Activated CD4-positive, alpha-beta T cell treated with anti-CD3 and anti-CD28 coated beads for 24 hours (primary cell): ENCODE results near the gene GON4L.
"Not testable (repeated sequence)": the region's sequence is repeated elsewhere in the genome, so short reads cannot be mapped to it uniquely, and the experiment has no call there.

Experiments
- DNase-seq, 2 donors: peaks; one replicate each; pipeline ENCODE4 v3.0.0-alpha.2; 2020; ENCODE audit warnings: low read depth in 2 of 2

Gene GON4L

DNA sequence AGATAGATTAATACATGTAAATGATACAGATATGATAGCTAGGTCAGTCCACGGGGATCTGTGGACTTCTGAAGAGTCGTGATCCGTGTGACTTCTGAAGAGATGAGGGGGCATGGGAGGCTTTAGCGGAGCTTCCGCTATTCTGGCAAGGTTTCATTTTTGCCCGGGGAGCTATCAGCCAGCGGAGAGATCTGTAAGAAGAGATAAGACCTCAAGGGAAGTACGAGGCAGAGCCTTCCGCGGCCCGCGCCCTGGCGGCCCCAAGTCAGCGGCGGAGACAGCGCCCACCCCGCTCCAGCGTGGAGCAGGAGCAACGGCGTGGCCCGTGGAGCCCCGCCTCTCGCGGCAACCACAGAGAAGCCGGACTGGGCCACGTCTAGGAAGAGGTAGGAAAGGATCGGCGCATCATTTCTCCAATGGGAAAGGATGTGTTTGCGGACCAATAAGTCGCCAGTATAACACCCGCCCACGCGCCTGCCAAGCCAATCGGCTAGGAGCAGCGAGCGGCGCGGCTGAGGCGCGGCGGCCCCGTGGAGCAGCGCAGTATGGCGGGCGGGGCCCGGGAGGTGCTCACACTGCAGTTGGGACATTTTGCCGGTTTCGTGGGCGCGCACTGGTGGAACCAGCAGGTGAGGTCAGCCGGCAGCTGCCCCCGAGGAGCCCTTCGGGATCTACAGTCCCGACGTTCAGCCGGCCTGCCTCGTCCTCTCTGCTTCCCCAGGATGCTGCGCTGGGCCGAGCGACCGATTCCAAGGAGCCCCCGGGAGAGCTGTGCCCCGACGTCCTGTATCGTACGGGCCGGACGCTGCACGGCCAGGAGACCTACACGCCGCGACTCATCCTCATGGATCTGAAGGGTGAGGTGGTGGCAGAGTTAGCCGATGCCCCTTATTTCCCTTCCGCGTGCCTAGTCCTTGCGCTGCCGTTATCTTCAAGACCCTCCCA lies 111.5 kb downstream of the GON4L start:
- DNase-seq: peak; percentile 99 to 100

DNA sequence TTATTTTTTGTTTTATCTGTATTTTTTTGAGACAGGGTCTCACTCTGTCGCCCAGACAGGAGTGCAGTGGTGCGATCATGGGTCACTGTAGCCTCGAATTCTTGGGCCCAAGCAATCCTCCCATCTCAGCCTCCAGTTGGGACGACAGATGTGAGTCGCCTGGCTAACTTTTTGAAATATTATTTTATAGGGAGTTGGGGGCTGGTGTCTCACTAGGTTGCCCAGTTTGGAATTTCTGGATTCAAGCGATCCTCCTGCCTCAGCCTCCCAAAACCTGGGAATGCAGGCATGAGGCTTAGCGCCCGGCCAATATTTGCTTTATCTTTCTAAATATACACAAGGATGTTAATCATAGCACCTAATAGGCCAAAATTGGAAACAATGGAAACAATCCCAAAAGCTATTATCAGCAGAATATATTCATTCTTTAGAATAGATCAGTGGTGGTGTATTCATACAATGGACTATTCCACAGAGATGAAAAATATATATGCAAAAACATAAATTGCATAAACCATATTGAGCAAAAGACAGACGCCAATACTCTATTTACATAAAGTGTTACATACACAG lies 112.2 kb downstream of the GON4L start:
- no peak for DNase-seq

DNA sequence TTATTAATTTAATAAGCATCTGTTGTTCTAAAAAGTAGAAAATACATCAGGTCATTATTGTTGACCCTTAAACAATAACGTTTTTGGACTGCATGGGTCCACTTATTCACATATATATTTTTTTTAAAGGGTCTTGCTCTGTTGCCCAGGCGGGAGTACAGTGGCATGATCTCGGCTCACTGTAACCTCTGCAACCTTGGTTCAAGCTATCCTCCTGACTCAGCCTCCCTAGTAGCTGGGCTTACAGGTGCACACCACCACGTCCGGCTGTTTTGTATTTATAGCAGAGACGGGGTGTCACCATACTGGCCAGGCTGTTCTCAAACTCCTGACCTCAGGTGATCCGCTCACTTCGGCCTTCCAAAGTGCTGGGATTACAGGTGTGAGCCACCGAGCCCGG lies 115.1 kb downstream of the GON4L start:
- no peak for DNase-seq

DNA sequence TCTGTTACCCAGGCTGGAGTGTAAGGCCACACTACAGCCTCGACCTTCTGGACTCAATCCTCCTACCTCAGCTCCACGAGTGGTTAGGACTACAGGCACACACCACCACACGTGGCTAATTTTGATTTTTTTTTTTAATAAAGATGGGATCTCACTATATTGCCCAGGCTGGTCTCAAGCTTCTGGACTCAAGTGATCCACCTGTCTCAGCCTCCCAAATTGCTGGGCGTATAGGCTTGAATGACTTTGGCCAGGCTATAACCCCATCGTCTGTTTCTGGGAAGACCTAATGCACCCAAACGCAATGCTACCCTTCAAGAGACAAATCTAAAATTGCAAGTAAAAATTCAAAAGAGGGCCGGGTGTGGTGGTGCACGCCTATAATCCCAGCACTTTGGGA lies 116.0 kb downstream of the GON4L start:
- DNase-seq: no peak

DNA sequence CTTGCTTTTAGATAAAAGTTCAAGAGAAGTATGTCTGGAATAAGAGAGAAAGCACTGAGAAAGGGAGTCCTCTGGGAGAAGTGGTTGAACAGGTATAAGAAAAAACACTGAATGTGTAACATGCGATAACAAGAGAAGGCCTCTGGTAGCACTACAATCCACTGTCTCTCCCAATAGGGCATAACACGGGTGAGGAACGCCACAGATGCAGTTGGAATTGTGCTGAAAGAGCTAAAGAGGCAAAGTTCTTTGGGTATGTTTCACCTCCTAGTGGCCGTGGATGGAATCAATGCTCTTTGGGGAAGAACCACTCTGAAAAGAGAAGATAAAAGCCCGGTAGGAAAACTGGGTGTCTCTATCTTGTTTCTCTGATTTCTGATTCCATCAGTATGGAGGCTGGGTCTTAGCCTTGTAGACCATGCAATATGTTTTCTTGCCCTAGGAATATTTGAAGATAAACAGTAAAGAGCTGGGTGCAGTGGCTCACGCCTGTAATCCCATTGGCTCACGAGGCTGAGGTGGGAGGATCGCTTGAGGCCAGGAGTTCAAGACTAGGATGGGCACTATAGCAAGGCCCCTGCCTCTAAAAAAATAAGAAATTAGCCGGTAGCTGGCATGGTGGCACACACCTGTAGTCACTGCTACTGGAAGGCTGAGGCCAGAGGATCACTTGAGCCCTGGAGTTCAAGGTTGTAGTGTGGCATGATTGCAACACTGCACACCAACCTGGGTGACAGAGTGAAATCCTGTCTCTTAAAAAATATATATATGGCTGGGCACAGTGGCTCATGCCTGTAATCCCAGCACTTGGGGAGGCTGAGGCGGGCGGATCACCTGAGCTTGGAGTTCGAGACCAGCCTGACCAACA lies 127.7 kb downstream of the GON4L start:
- DNase-seq: peak in 1 of 2 donors; percentile 17

DNA sequence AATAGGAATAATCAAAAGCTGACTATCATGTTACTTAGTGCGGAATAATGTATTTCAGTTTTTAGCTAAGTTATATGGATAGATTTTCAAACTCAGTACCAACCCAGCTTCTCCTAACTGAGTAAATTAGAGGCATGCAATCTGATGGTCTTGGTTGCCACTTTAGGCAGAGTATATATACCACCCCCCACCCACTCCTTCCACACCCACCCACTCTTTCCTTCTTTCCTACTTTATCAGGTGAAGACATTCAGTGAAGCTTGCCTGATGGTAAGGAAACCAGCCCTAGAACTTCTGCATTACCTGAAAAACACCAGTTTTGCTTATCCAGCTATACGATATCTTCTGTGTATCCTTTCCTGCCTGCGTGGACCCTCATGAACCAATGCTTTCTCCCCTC lies 131.9 kb downstream of the GON4L start:
- no peak for DNase-seq

DNA sequence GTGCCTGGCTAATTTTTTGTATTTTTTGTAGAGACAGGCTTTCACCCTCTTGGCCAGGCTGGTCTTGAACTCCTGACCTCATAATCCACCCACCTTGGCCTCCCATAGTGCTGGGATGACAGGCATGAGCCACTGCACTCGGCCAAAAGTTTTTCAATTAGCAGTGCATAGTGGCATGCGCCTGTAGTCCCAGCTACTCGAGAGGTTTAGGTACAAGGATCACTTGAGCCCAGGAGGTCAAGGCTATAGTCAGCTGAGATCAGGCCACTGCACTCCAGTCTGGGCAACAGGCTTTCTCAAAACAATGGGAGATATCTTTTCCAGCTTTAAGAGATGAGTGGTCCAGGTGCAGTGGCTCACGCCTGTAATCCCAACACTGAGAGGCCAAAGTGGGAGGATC lies 137.3 kb downstream of the GON4L start:
- DNase-seq: no peak

DNA sequence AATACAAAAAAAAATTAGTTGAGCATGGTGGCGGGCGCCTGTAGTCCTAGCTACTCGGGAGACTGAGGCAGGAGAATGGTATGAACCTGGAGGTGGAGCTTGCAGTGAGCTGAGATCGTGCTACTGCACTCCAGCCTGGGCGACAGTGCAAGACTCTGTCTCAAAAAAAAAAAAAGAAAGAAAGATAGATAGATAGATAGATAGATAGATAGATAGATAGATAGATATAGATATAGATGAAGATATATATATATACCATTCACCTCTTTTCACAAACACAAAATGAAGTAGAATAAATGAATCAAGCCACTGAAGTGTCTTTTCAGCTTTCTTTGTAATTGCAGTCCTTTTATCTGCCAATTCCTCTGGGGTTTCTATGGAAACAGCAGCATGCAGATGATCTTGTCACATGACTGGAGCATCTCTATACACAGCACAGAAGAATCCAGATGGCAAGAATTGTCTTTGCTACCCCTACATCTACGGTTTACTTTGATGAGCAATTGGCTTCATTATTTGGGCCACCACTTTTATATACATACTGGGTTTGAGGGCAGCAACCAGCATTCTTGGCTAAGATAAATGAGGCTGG lies 138.4 kb downstream of the GON4L start:
- not testable (repeated sequence) for DNase-seq

DNA sequence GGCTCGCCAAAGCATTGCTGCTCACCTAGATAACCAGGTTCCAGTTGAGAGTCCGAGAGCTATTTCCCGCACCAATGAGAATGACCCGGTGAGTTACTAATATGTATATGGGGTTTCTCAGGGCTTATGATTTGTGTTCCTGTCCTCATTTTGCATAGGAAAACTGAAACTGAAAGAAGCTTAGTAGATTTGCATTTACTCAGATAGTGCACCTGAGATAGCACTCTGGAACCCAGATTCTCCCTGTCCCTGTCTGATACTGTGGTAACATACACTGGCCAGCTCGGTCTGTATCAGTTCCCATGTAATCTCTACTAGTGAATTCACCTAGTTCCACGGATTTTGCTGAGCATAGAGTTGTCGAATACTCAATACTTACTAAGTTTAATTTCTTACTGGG lies 140.0 kb downstream of the GON4L start:
- no peak for DNase-seq

DNA sequence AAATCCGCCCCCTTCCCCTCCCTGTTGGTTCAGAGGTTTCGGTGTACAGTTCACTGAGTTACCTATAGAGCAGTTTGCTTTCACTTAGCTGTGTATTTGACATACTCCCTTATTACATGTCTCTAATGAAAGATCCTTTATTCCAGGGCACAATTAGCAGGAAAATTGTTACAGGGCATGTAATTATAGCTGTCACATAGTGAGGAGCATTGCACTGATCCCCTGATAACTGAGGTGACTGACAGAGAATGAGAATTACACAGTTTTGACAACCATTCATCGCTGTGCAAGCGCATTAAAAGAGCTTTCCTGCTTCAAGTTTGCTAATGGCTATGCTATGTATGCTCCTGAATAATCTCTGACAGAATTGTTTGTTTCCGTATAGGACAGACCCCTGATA lies 141.2 kb downstream of the GON4L start:
- DNase-seq: no peak

DNA sequence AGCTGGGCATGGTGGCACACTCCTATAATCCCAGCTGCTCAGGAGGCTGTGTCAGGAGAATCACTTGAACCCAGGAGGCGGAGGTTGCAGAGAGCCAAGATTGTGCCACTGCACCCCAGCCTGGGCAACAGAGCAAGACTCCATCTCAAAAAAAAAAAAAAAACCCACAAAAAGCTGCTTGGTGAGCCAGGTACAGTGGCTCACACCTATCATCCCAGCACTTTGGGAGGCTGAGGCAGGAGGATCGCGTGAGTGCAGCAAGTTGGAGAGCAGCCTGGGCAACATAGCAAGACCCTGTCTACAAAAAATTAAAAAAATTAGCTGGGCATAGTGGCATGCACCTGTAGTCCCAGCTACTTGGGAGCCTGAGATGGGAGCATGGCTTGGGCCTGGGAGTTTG lies 142.0 kb downstream of the GON4L start:
- DNase-seq: not testable (repeated sequence)

DNA sequence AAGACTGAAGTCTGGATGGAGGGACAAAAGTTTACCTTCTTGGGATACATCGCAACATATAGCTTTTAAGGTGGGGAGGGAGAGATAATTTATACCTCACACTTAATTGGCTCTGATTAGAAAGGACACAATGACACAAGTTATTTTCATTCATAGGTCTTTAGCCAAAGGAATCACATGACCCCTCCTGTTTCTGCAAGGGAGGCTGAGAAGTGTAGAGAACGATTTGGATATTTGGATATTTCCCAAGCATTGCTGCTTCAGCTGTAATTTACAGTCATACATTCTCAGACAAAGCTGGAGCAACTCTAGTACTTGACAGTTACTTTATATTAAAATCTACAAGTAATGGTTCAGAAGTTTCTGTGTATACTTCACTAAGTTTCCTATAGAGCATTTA lies 143.9 kb downstream of the GON4L start:
- DNase-seq: no peak

DNA sequence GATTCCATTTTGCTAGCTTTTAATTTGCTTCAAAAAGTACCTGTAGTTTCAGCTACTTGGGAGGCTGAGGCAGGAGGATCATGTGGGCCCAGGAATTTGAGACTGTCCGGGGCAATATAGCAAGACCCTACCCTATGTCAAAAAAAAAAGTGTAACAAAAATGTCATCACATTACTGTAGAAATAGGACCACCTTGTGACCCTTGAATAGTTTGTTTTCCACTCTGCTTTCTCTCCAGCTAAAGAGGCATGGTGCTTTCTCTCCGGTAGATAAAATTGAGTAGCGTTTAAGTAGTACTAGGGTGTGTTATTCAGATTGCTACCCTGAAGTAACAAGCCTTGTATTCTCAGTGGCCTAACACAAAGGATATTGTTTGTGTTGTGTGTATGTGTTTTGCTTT lies 144.4 kb downstream of the GON4L start:
- DNase-seq: not testable (repeated sequence)

DNA sequence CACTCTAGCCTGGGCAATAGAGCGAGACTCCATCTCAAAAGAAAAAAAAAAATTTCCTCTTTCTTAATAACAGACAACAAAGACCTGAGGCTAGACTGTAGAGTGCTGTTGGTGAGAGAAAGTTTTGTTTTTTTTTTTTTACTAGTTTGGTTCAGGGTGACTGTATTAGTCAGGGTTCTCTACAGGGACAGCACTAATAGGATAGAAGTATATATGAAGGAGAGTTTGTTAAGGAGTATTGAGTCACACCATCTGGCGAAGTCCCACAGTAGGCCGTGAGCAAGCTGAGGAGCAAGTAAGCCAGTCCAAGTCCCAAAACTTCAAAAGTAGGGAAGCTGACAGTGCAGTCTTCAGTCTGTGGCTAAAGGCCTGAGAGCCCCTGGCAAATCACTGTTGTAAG lies 145.6 kb downstream of the GON4L start:
- DNase-seq: not testable (repeated sequence)

DNA sequence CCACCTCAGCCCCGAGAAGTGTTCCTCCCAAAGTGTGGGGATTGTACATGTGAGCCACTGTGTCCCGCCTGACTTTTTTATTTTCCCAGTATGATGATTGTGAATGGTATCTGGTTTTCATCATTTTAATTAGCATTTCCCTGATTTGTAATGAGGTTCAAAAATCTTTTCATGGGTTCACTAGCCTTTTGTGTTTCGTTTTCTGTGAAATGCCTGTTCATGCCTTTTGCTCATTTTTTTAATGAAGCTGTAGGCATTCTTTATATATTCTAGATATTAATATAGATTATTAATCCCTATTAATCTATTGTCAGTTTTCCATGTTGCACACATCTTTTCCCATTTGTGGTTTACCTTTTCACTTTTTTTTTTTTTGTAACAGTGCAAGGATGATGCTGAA lies 147.6 kb downstream of the GON4L start:
- DNase-seq: no peak

DNA sequence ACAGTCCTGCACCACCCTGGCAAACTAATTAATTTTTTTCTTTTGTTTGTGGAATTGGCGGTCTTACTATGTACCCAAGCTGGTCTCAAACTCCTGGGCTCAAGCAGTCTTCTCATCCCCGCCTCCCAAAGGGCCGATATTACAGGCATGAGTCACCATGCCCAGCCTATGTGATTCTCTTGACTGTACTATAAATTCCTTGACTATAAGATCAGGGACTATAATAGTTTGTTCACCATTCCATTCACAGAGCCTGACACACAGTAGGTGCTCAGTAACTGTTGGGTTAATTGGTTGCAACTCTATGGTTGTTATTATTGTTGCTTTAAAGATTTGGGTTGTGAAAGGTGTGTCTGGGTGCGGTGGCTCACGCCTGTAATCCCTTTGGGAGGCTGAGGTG lies 150.9 kb downstream of the GON4L start:
- DNase-seq: no peak

DNA sequence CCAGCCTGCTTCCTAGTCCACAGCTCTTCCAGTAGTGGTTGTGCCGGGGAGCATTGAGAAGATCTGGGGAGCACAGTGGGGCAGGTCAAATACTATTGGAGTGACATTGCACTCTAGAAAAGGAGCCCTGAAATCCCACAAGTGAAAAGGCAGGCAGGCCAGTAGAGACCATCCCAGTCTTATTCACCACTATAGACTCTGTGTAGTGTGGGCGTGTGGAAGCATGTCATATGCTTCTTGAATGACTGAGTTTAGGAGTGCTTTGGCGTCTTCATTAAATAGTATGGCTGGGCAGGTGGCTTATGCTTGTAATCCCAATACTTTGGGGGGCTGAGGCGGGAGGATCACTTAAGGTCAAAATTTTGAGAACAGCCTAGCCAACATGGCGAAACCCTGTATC lies 152.6 kb downstream of the GON4L start:
- DNase-seq: not testable (repeated sequence)

DNA sequence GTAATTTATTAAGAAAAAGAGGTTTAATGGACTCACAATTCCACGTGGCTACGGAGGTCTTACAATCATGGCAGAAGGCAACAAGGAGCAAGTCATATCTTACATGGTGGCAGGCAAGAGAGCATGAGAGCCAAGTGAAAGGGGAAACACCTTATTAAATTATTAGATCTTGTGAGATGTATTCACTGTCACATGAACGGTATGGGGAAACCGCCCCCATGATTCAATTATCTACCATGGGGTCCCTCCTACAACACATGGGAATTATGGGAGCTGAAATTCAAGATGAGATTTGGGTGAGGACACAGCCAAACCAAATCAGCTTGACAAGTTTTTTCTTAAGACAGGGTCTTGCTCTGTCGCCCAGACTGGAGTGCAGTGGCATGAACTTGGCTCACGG lies 153.8 kb downstream of the GON4L start:
- DNase-seq: no peak

DNA sequence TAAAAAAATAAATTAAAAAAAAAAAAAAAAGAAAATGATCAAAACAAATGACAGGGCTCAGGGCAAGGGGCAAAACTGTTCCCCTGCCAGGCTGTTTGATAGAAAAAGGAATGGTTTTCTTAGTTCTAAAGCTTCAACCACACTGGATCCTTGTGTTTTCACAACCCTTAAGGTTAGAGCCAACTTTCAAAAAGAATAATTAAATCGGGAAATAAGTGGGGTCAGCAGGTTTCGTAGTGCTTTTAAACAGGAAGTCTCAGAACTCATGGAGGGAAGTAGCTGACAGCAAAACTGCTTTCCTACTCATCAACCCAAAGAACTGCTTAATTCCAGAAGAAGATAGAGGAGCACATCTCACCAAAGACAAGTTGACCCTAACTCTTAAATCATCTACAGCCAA lies 155.3 kb downstream of the GON4L start:
- not testable (repeated sequence) for DNase-seq
